ENCODE measurements around the gene RFX2.

GRCh38 chr19:5973376-5973775 lies 136.9 kb downstream of the RFX2 start:
- TF ChIP-seq, protein P1, sequence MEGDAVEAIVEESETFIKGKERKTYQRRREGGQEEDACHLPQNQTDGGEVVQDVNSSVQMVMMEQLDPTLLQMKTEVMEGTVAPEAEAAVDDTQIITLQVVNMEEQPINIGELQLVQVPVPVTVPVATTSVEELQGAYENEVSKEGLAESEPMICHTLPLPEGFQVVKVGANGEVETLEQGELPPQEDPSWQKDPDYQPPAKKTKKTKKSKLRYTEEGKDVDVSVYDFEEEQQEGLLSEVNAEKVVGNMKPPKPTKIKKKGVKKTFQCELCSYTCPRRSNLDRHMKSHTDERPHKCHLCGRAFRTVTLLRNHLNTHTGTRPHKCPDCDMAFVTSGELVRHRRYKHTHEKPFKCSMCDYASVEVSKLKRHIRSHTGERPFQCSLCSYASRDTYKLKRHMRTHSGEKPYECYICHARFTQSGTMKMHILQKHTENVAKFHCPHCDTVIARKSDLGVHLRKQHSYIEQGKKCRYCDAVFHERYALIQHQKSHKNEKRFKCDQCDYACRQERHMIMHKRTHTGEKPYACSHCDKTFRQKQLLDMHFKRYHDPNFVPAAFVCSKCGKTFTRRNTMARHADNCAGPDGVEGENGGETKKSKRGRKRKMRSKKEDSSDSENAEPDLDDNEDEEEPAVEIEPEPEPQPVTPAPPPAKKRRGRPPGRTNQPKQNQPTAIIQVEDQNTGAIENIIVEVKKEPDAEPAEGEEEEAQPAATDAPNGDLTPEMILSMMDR (IDR thresholded peaks at IDR 0.05; ENCODE audit: insufficient read depth, low read length): no peak
- no peak for TF ChIP-seq SPI1 (IDR thresholded peaks at IDR 0.05; ENCODE audit: borderline replicate concordance, low read depth)
- no peak for TF ChIP-seq GABPA (IDR thresholded peaks at IDR 0.05; ENCODE audit: low read depth)
